Gastroesophageal sphincter (tissue), 3 donors: Measurements from ENCODE around the gene RAD51B.

Experiments
- CTCF ChIP-seq, 4 experiments: fragments of 200-600 bp in 2 of 4; fragments of 450-650 bp in 2 of 4; sonication (generic) in 1 of 4; IDR thresholded peaks; one replicate each; pipeline ENCODE4 v1.5.1; 2017 to 2019; ENCODE audit warnings: antibody characterized with exemption in 4 of 4, mild to moderate bottlenecking in 2 of 4, moderate library complexity in 2 of 4
- EP300 ChIP-seq: sonication (generic); formaldehyde crosslinking; IDR thresholded peaks from one replicate; pipeline ENCODE4 v1.6.1; 2017; ENCODE audit warnings: antibody characterized with exemption, mild to moderate bottlenecking
- POLR2AphosphoS5 ChIP-seq: sonication (generic); formaldehyde crosslinking; IDR thresholded peaks from one replicate; pipeline ENCODE4 v1.6.1; 2017; ENCODE audit warnings: antibody characterized with exemption

- TF ChIP-seq CTCF (IDR thresholded peaks at IDR 0.05) (no peak), EP300 (no peak), POLR2AphosphoS5 (peak; percentile 24)
Measured at GRCh38 chr14:68630081-68630571, 810.5 kb downstream of the RAD51B start.
